Measurements from ENCODE around the gene COL1A1. TPM values are rescaled to one million over a fixed set of nuclear protein-coding genes. Genes with fewer than 3 reads are reported as not detected.

The COL1A1 gene
- total RNA-seq, 6 donors from 2014 or later = 15.4 to 555 (median 117) TPM

GRCh38 chr17:50173335-50173941 is 28.0 kb downstream of the COL1A1 start:
- H3K4me3 ChIP-seq = no peak overlapping the region
- DNase-seq = no peak
- no peaks in the 10 kb centered on the region for H3K27me3 ChIP-seq
- H3K4me1 ChIP-seq = peaks cover 9 to 26% (median 10%) of the 10 kb centered on the region in 4 donors
- H3K36me3 ChIP-seq = no peaks in the 10 kb centered on the region
- peak overlapping the region; percentile 13 to 65 (median 54) for H3K27ac ChIP-seq
- WGBS, 2 donors = 55 to 61% methylated on average over 9 to 10 of the region's 10 CpGs
- TF ChIP-seq POLR2AphosphoS5 (IDR thresholded peaks at IDR 0.05) (peak in 1 of 2 donors; percentile 8), POLR2A (IDR thresholded peaks at IDR 0.05) (no peak)
- H3K9me3 ChIP-seq = no peaks in the 10 kb centered on the region
- ATAC-seq (ENCODE audit: low FRiP score in 2 of 2) = peak in 1 of 2 donors; percentile 70

GRCh38 chr17:50172936-50173334 is 28.5 kb downstream of the COL1A1 start:
- Histone ChIP-seq H3K27ac (peak overlapping the region; percentile 13 to 65 (median 54)), H3K36me3 (no peaks in the 10 kb centered on the region), H3K4me1 (peaks cover 4 to 21% (median 5%) of the 10 kb centered on the region in 4 donors), H3K9me3 (no peaks in the 10 kb centered on the region), H3K4me3 (no peak overlapping the region), H3K27me3 (no peaks in the 10 kb centered on the region)
- ATAC-seq (ENCODE audit: low FRiP score in 2 of 2) (no peak), DNase-seq (no peak)
- WGBS, 2 donors = 74 to 78% methylated on average over 6 of the region's 6 CpGs
- TF ChIP-seq EP300 (IDR thresholded peaks at IDR 0.05) (no peak), POLR2AphosphoS5 (IDR thresholded peaks at IDR 0.05) (no peak), CTCF (IDR thresholded peaks at IDR 0.05) (no peak), POLR2A (IDR thresholded peaks at IDR 0.05) (no peak)

- Histone ChIP-seq H3K4me1 (peaks cover 0 to 13% (median 0%) of the 10 kb centered on the region in 4 donors), H3K27me3 (no peaks in the 10 kb centered on the region), H3K4me3 (no peak overlapping the region), H3K27ac (no peak overlapping the region), H3K36me3 (no peaks in the 10 kb centered on the region), H3K9me3 (no peaks in the 10 kb centered on the region)
- TF ChIP-seq POLR2AphosphoS5 (IDR thresholded peaks at IDR 0.05) (no peak), POLR2A (IDR thresholded peaks at IDR 0.05) (no peak), CTCF (IDR thresholded peaks at IDR 0.05) (no peak), EP300 (IDR thresholded peaks at IDR 0.05) (no peak)
- WGBS, 2 donors = 95 to 97% methylated on average over 5 to 11 of the region's 11 CpGs
- peak in 1 of 2 donors; percentile 50 for DNase-seq
- no peak for ATAC-seq (ENCODE audit: low FRiP score in 2 of 2)
Measured at GRCh38 chr17:50172130-50172529, 29.3 kb downstream of the COL1A1 start.

GRCh38 chr17:50171371-50172071 is 29.9 kb downstream of the COL1A1 start:
- no peak overlapping the region for H3K4me3 ChIP-seq
- no peaks in the 10 kb centered on the region for H3K9me3 ChIP-seq
- H3K27ac ChIP-seq = no peak overlapping the region
- 89 to 93% methylated on average over 9 to 17 of the region's 17 CpGs for WGBS, 2 donors
- DNase-seq = peak in 1 of 2 donors; percentile 53
- no peaks in the 10 kb centered on the region for H3K27me3 ChIP-seq
- H3K36me3 ChIP-seq = no peaks in the 10 kb centered on the region
- peaks cover 0 to 11% (median 0%) of the 10 kb centered on the region in 4 donors for H3K4me1 ChIP-seq
- no peak for TF ChIP-seq CTCF (IDR thresholded peaks at IDR 0.05)
- no peak for TF ChIP-seq POLR2A (IDR thresholded peaks at IDR 0.05)
- ATAC-seq (ENCODE audit: low FRiP score in 2 of 2) = no peak

GRCh38 chr17:50170662-50171370 is 30.6 kb downstream of the COL1A1 start:
- no peaks in the 10 kb centered on the region for H3K27me3 ChIP-seq
- H3K4me1 ChIP-seq = peaks cover 0 to 11% (median 0%) of the 10 kb centered on the region in 4 donors
- H3K27ac ChIP-seq = no peak overlapping the region
- 83 to 95% methylated on average over 10 of the region's 10 CpGs for WGBS, 2 donors
- DNase-seq = no peak
- no peak for ATAC-seq (ENCODE audit: low FRiP score in 2 of 2)
- H3K4me3 ChIP-seq = no peak overlapping the region
- TF ChIP-seq POLR2AphosphoS5 (IDR thresholded peaks at IDR 0.05) (no peak), CTCF (IDR thresholded peaks at IDR 0.05) (no peak), POLR2A (IDR thresholded peaks at IDR 0.05) (no peak), EP300 (IDR thresholded peaks at IDR 0.05) (no peak)
- H3K9me3 ChIP-seq = no peaks in the 10 kb centered on the region
- no peaks in the 10 kb centered on the region for H3K36me3 ChIP-seq
